Psoas muscle (tissue), 8 donors: Measurements from ENCODE around the gene SETDB1. TPM values are rescaled to one million over a fixed set of nuclear protein-coding genes. Genes with fewer than 3 reads are reported as not detected.

ENCODE experiments used
- ATAC-seq, 4 donors: fragments of 200-7000 bp; cut with Tn5 transposase; one replicate each; pipeline ENCODE4 v1.9.1; 2020; ENCODE audit warnings: moderate library complexity in 3 of 4, mild to moderate bottlenecking in 2 of 4
- DNase-seq, 2 donors: peaks; one replicate each; pipeline ENCODE4 v3.0.0-alpha.2; 2020
- H3K27ac ChIP-seq: fragments of 200-600 bp; one replicate; pipeline ENCODE4 v1.8.0; 2022
- H3K27me3 ChIP-seq, 3 donors: fragments of 200-600 bp in 1 of 3; one replicate each; pipeline versions ENCODE4 v1.6.1 to v1.8.0; 2013 to 2022; ENCODE audit warnings: low read length in 2 of 3, mild to moderate bottlenecking in 2 of 3, moderate library complexity in 1 of 3; ENCODE audit not compliant: insufficient read depth in 3 of 3
- H3K36me3 ChIP-seq, 2 donors: fragments of 200-600 bp in 1 of 2; one replicate each; pipeline versions ENCODE4 v1.6.1 to v1.8.0; 2013 to 2022; ENCODE audit warnings: low read depth in 1 of 2, mild to moderate bottlenecking in 1 of 2, moderate library complexity in 1 of 2; ENCODE audit not compliant: insufficient read depth in 1 of 2
- H3K4me1 ChIP-seq: fragments of 200-600 bp; one replicate; pipeline ENCODE4 v1.8.0; 2022
- H3K4me3 ChIP-seq: fragments of 200-600 bp; one replicate; pipeline ENCODE4 v1.8.0; 2022; ENCODE audit warnings: mild to moderate bottlenecking
- H3K9me3 ChIP-seq: fragments of 200-600 bp; one replicate; pipeline ENCODE4 v1.8.0; 2022
- WGBS, 3 donors: extraction: QIAGEN DNeasy Blood & Tissue Kit; methylation state at CpG; one replicate each; pipeline versions ENCODE4 v1.1.6 to v1.1.7; 2013; 5-methylcytosine and 5-hydroxymethylcytosine counted together
- intact Hi-C, 2 donors: fragments of 100-400 bp; cut with DNase I; formaldehyde crosslinking; loops; one replicate each; pipeline versions ENCODE4 v1.11.0 to v1.14.2; 2022
- polyA plus RNA-seq, 3 donors: library from polyadenylated mRNA; stranded (reverse); fragments of 200-250 nt; gene quantifications; one replicate each; pipeline ENCODE4 v1.2.3, GENCODE V29; 2013
- total RNA-seq, 4 donors: library from RNA; stranded (reverse); fragmentation: NEBNext Ultra II Directional in 2 of 4; extraction: Animal tissue kit (Norgen Biotek cat#: 25700) in 2 of 4; gene quantifications; one replicate each; pipeline versions ENCODE4 v1.2.1 to v1.2.4, GENCODE V29; 2021 to 2023
- TF ChIP-seq, protein P1 (sequence below): fragments of 200-600 bp; IDR thresholded peaks from one replicate; pipeline ENCODE4 v1.8.0; 2022; ENCODE audit warnings: antibody characterized with exemption
- donor health status: healthy with polysubstance abuse.
- donor health status: DM: no; HTN: no; CAD: no; lungs with moderate emphysema.
- donor health status: Bipolar disorder and iron deficiency.
- donor health status: healthy.
- donor health status: DM: yes; HTN: yes; CAD: no.
- donor health status: DM: no; HTN: no; CAD: no.
- donor health status: DM: no; HTN: no; CAD: no.
- donor health status: DM: yes; HTN: yes; CAD: no.

SETDB1 gene
- total and polyA plus RNA-seq, 7 donors = 12.8 to 27.1 (median 19.4) TPM

- DNase-seq (no peak), ATAC-seq (no peak)
- Histone ChIP-seq H3K36me3 (peaks cover 0 to 64% of the 10 kb centered on the region in 2 donors), H3K9me3 (no peaks in the 10 kb centered on the region), H3K4me1 (peaks cover 13% of the 10 kb centered on the region), H3K27ac (no peak overlapping the region), H3K4me3 (no peak overlapping the region), H3K27me3 (no peaks in the 10 kb centered on the region)
- intact Hi-C loops = no loop called here
- 42 to 74% (median 47%) methylated on average over 5 of the region's 5 CpGs for WGBS, 3 donors
- TF ChIP-seq, protein P1, sequence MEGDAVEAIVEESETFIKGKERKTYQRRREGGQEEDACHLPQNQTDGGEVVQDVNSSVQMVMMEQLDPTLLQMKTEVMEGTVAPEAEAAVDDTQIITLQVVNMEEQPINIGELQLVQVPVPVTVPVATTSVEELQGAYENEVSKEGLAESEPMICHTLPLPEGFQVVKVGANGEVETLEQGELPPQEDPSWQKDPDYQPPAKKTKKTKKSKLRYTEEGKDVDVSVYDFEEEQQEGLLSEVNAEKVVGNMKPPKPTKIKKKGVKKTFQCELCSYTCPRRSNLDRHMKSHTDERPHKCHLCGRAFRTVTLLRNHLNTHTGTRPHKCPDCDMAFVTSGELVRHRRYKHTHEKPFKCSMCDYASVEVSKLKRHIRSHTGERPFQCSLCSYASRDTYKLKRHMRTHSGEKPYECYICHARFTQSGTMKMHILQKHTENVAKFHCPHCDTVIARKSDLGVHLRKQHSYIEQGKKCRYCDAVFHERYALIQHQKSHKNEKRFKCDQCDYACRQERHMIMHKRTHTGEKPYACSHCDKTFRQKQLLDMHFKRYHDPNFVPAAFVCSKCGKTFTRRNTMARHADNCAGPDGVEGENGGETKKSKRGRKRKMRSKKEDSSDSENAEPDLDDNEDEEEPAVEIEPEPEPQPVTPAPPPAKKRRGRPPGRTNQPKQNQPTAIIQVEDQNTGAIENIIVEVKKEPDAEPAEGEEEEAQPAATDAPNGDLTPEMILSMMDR = no peak
These were observed 71.8 kb downstream of the SETDB1 start for GRCh38 chr1:150997949-150998348.

- Histone ChIP-seq H3K27ac (no peak overlapping the region), H3K36me3 (peaks cover 0 to 64% of the 10 kb centered on the region in 2 donors), H3K4me1 (peaks cover 25% of the 10 kb centered on the region)
These were observed 73.0 kb downstream of the SETDB1 start for GRCh38 chr1:150999051-150999674.

GRCh38 chr1:150999926-151000325 lies 73.8 kb downstream of the SETDB1 start:
- peaks cover 0 to 64% of the 10 kb centered on the region in 2 donors for H3K36me3 ChIP-seq
- H3K4me3 ChIP-seq = no peak overlapping the region
- no peak overlapping the region for H3K27ac ChIP-seq
- TF ChIP-seq, protein P1 = no peak
- intact Hi-C loops = loop anchor here in 1 of 2 donors (5.0 kb wide), 1 partner anchor 73 kb away; the partner anchor contains the start of gene SETDB1
- peaks cover 33% of the 10 kb centered on the region for H3K4me1 ChIP-seq
- H3K9me3 ChIP-seq = no peaks in the 10 kb centered on the region
- no peaks in the 10 kb centered on the region for H3K27me3 ChIP-seq
- ATAC-seq (no peak), DNase-seq (no peak)
- 91 to 97% (median 92%) methylated on average over 2 of the region's 2 CpGs for WGBS, 3 donors

More at GRCh38 chr1:150999051-150999674, 73.0 kb downstream of the SETDB1 start:
- ATAC-seq = no peak
- intact Hi-C loops = no loop called here
- 75 to 78% (median 77%) methylated on average over 17 of the region's 17 CpGs for WGBS, 3 donors
- Histone ChIP-seq H3K9me3 (no peaks in the 10 kb centered on the region), H3K4me3 (no peak overlapping the region), H3K27me3 (no peaks in the 10 kb centered on the region)
- no peak for DNase-seq
- TF ChIP-seq, protein P1 = no peak

DNA sequence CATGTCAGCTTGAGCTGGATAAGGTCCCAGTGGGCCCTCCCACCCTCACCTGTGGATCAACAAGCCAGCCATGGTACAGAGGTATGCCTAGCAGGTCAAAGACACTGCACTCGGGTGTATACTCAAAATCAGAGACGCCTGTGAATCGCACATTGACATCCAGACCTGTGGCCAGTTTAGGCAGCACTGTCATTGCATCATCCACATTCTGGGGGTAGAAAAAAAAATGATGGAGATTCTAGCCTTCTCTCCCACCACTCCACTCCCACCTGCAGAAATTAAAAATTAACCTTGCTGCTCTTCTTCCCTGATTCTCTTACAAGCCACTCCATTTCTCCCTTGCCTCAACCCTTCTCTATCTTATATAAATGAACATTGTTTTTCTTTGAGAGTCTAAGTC lies 74.2 kb downstream of the SETDB1 start:
- ATAC-seq (no peak), DNase-seq (no peak)
- Histone ChIP-seq H3K27ac (no peak overlapping the region), H3K4me3 (no peak overlapping the region), H3K4me1 (peaks cover 36% of the 10 kb centered on the region), H3K36me3 (peaks cover 0 to 64% of the 10 kb centered on the region in 2 donors), H3K9me3 (no peaks in the 10 kb centered on the region), H3K27me3 (no peaks in the 10 kb centered on the region)
- TF ChIP-seq, protein P1 = no peak
- 93 to 97% (median 95%) methylated on average over 3 of the region's 3 CpGs for WGBS, 3 donors
- intact Hi-C loops = loop anchor here in 1 of 2 donors (5.0 kb wide), 1 partner anchor 73 kb away; the partner anchor contains the start of gene SETDB1
